H9 (cell line): Measurements from ENCODE around the gene MRPS35. TPM values are rescaled to one million over a fixed set of nuclear protein-coding genes. Genes with fewer than 3 reads are reported as not detected.

Experiments used
- DNase-seq: peaks from one replicate; pipeline ENCODE4 v3.0.0-alpha.2; 2017
- H2AFZ ChIP-seq: one replicate; pipeline ENCODE4 v1.6.1; 2013; ENCODE audit warnings: mild to moderate bottlenecking, low read length, control low read depth, moderate library complexity
- H2AK5ac ChIP-seq: 2 replicates; pipeline ENCODE4 v1.6.1; 2013; ENCODE audit warnings: low read length, control low read depth, mixed read lengths; ENCODE audit not compliant: insufficient read length
- H2BK120ac ChIP-seq: one replicate; pipeline ENCODE4 v1.6.1; 2013; ENCODE audit warnings: low read depth, mild to moderate bottlenecking, low read length, control low read depth, inconsistent platforms; ENCODE audit not compliant: poor library complexity, severe bottlenecking
- H2BK12ac ChIP-seq: 2 replicates; pipeline ENCODE4 v1.6.1; 2013; ENCODE audit warnings: low read length, control low read depth, mixed read lengths, low read depth; ENCODE audit not compliant: insufficient read length
- H2BK15ac ChIP-seq: 2 replicates; pipeline ENCODE4 v1.6.1; 2013; ENCODE audit warnings: low read depth, low read length, control low read depth
- H2BK20ac ChIP-seq: one replicate; pipeline ENCODE4 v1.6.1; 2013; ENCODE audit warnings: low read depth, mild to moderate bottlenecking, low read length, control low read depth, inconsistent platforms; ENCODE audit not compliant: poor library complexity, severe bottlenecking
- H2BK5ac ChIP-seq: 2 replicates; pipeline ENCODE4 v1.6.1; 2013; ENCODE audit warnings: low read length, control low read depth, mixed read lengths; ENCODE audit not compliant: insufficient read length
- H3K14ac ChIP-seq: 2 replicates; pipeline ENCODE4 v1.6.1; 2013; ENCODE audit warnings: low read length, control low read depth; ENCODE audit not compliant: insufficient read depth
- H3K18ac ChIP-seq: 2 replicates; pipeline ENCODE4 v1.6.1; 2013; ENCODE audit warnings: low read depth, mild to moderate bottlenecking, mixed read lengths, low read length, control low read depth; ENCODE audit not compliant: insufficient read length
- H3K23ac ChIP-seq: 2 replicates; pipeline ENCODE4 v1.6.1; 2013; ENCODE audit warnings: low read length, control low read depth, mixed read lengths, low read depth; ENCODE audit not compliant: insufficient read length
- H3K23me2 ChIP-seq: 2 replicates; pipeline ENCODE4 v1.6.1; 2013; ENCODE audit warnings: low read depth, mild to moderate bottlenecking, mixed read lengths, low read length, control low read depth; ENCODE audit not compliant: insufficient read length, poor library complexity, severe bottlenecking
- H3K27ac ChIP-seq: 2 replicates; pipeline ENCODE4 v1.5.1; 2013; ENCODE audit warnings: low read length, control low read depth, mixed read lengths, low read depth; ENCODE audit not compliant: insufficient read length
- H3K27me3 ChIP-seq: 2 replicates; pipeline ENCODE4 v1.6.1; 2013; ENCODE audit warnings: low read length, control low read depth, inconsistent platforms; ENCODE audit not compliant: insufficient read depth
- H3K4ac ChIP-seq: 2 replicates; pipeline ENCODE4 v1.6.1; 2013; ENCODE audit warnings: low read depth, mild to moderate bottlenecking, control low read depth, inconsistent platforms, low read length, moderate library complexity
- H3K4me1 ChIP-seq: 2 replicates; pipeline ENCODE4 v1.6.1; 2013; ENCODE audit warnings: low read length, control low read depth, inconsistent platforms; ENCODE audit not compliant: insufficient read depth
- H3K4me2 ChIP-seq: 2 replicates; pipeline ENCODE4 v1.6.1; 2013; ENCODE audit warnings: low read length, control low read depth, mixed read lengths; ENCODE audit not compliant: insufficient read length, insufficient read depth
- H3K56ac ChIP-seq: 2 replicates; pipeline ENCODE4 v1.6.1; 2013; ENCODE audit warnings: low read depth, mild to moderate bottlenecking, mixed read lengths, low read length, control low read depth; ENCODE audit not compliant: insufficient read length
- H3K79me1 ChIP-seq: 2 replicates; pipeline ENCODE4 v1.6.1; 2013; ENCODE audit warnings: low read depth, mild to moderate bottlenecking, moderate library complexity, low read length, control low read depth, inconsistent platforms; ENCODE audit not compliant: insufficient read depth, poor library complexity, severe bottlenecking
- H3K79me2 ChIP-seq: 2 replicates; pipeline ENCODE4 v1.6.1; 2013; ENCODE audit warnings: low read length, control low read depth, inconsistent platforms; ENCODE audit not compliant: insufficient read depth
- H3K9ac ChIP-seq: 2 replicates; pipeline ENCODE4 v1.6.1; 2013; ENCODE audit warnings: low read length, control low read depth, mixed read lengths; ENCODE audit not compliant: insufficient read length; ENCODE audit errors: extremely low read depth
- H3K9me3 ChIP-seq: one replicate; pipeline ENCODE4 v1.6.1; 2013; ENCODE audit warnings: low read depth, low read length, inconsistent platforms; ENCODE audit not compliant: control insufficient read depth
- H3T11ph ChIP-seq: one replicate; pipeline ENCODE4 v1.6.1; 2013; ENCODE audit warnings: mild to moderate bottlenecking, low read length, control low read depth, inconsistent platforms
- H4K20me1 ChIP-seq: one replicate; pipeline ENCODE4 v1.6.1; 2013; ENCODE audit not compliant: control insufficient read depth, insufficient read length, insufficient read depth
- H4K5ac ChIP-seq: 2 replicates; pipeline ENCODE4 v1.6.1; 2013; ENCODE audit warnings: low read depth, mild to moderate bottlenecking, mixed read lengths, low read length, control low read depth; ENCODE audit not compliant: insufficient read length
- H4K8ac ChIP-seq: replicated peaks from 2 replicates; pipeline ENCODE4 v1.6.1; 2013; ENCODE audit warnings: low read length, control low read depth, mixed read lengths, low read depth; ENCODE audit not compliant: insufficient read length
- H4K91ac ChIP-seq: 2 replicates; pipeline ENCODE4 v1.6.1; 2013; ENCODE audit warnings: low read depth, mild to moderate bottlenecking, moderate library complexity, mixed read lengths, low read length, control low read depth; ENCODE audit not compliant: insufficient read length
- H3K27ac Mint-ChIP-seq, 3 experiments: 2 replicates in 2 of 3; 3 replicates in 1 of 3; pipeline ENCODE4 v1.8.0; 2020 to 2021; ENCODE audit warnings: mixed read lengths in 3 of 3, mild to moderate bottlenecking in 1 of 3, moderate library complexity in 1 of 3
- H3K27me3 Mint-ChIP-seq: 2 replicates; pipeline ENCODE4 v1.8.0; 2021; ENCODE audit warnings: low read depth, mild to moderate bottlenecking, moderate library complexity, mixed read lengths
- H3K36me3 Mint-ChIP-seq, 3 experiments: 2 replicates in 2 of 3; 3 replicates in 1 of 3; pipeline ENCODE4 v1.8.0; 2020 to 2021; ENCODE audit warnings: low read depth in 3 of 3, mixed read lengths in 3 of 3; ENCODE audit not compliant: insufficient read depth in 1 of 3
- H3K4me1 Mint-ChIP-seq, 2 experiments: 2 replicates each; pipeline ENCODE4 v1.8.0; 2020; ENCODE audit warnings: mixed read lengths in 2 of 2
- H3K4me3 Mint-ChIP-seq, 2 experiments: 2 replicates in 1 of 2; 3 replicates in 1 of 2; pipeline ENCODE4 v1.8.0; 2020 to 2021; ENCODE audit warnings: mild to moderate bottlenecking in 2 of 2, mixed read lengths in 2 of 2, moderate library complexity in 1 of 2
- H3K9me3 Mint-ChIP-seq, 2 experiments: 2 replicates in 1 of 2; 3 replicates in 1 of 2; pipeline ENCODE4 v1.8.0; 2020; ENCODE audit warnings: mild to moderate bottlenecking in 2 of 2, mixed read lengths in 2 of 2, moderate library complexity in 1 of 2
- CTCF ChIP-seq: fragments of 200-600 bp; sonication (generic); conservative IDR thresholded peaks from 3 replicates; pipeline ENCODE4 v1.8.0; 2021; ENCODE audit warnings: antibody characterized with exemption, mild to moderate bottlenecking
- WGBS: extraction: QIAGEN DNeasy Blood & Tissue Kit; methylation state at CpG from one replicate; pipeline ENCODE4 v1.1.7; 2013; ENCODE audit warnings: missing lambda C conversion rate, low lambda C conversion rate, mixed read lengths; ENCODE audit not compliant: insufficient read length; ENCODE audit errors: extremely low coverage; 5-methylcytosine and 5-hydroxymethylcytosine counted together
- total RNA-seq: library from RNA; stranded (reverse); gene quantifications from 2 replicates; pipeline ENCODE4 v1.2.1, GENCODE V29; 2021

MRPS35 gene
- total RNA-seq, 1 experiment from 2014 or later = 45.4 TPM

DNA sequence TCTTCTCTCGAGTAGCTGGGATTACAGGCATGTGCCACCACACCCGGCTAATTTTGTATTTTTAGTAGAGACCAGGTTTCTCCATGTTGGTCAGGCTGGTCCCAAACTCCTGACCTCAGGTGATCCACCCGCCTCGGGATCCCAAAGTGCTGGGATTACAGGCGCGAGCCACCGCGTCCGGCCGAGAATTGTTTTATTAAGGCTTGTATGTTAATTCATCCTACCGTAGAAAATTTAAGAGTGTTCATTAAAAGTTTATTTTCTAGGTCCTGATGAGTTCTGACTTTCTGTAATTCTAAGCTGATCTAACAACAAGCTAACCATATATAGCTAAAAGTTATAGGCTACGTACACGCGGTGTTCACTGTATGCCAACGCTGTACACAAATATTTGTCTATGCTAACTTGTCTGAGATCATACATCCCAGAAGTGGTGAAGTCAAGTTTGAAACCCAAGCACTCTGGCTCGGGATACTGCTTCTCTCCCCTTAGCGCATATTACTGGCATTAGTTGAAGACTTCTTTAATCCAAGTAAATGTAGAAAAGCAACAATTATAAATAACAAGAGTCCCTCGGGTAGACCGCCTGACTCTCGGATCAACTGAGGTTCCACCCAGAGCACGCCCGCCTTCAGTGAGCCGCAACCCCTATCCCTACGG is 570 bp upstream of the MRPS35 start:
- Histone ChIP-seq H4K8ac (no peak overlapping the region), H2BK15ac (no peak overlapping the region), H3K23ac (no peak overlapping the region), H3K9ac (peak overlapping the region; percentile 95), H3K27me3 (no peaks in the 10 kb centered on the region), H3K79me2 (peaks cover 10% of the 10 kb centered on the region; the same call in 1 of the 2 replicates), H3K23me2 (peaks cover 5% of the 10 kb centered on the region), H3K9me3 (no peaks in the 10 kb centered on the region), H3K4ac (no peak overlapping the region), H3K4me2 (peak overlapping the region; percentile 97), H3K27ac (no peak overlapping the region), H3K4me1 (no peaks in the 10 kb centered on the region), H2BK20ac (no peak overlapping the region), H3T11ph (no peak overlapping the region), H2AK5ac (no peak overlapping the region), H2BK5ac (no peak overlapping the region), H4K20me1 (no peaks in the 10 kb centered on the region), H2AFZ (peak overlapping the region; percentile 53), H2BK12ac (no peak overlapping the region), H3K56ac (no peak overlapping the region), H4K5ac (no peak overlapping the region), H3K18ac (no peak overlapping the region), H4K91ac (no peak overlapping the region), H3K79me1 (peaks cover 11% of the 10 kb centered on the region), H3K14ac (peak overlapping the region; percentile 98; the same call in 1 of the 2 replicates), H2BK120ac (no peak overlapping the region)
- H3K36me3 Mint-ChIP-seq = peaks cover 7 to 21% (median 7%) of the 10 kb centered on the region in 3 experiments; a peak in 6 of 7 replicates
- H3K4me3 Mint-ChIP-seq = peak overlapping the region; percentile 93 to 95
- H3K27me3 Mint-ChIP-seq = no peaks in the 10 kb centered on the region; the same call in none of the 2 replicates
- H3K27ac Mint-ChIP-seq = peak overlapping the region; percentile 91 to 98 (median 95); a peak in 6 of 7 replicates
- no peak for DNase-seq
- peaks cover 0 to 6% of the 10 kb centered on the region in 2 experiments; a peak in 1 of 5 replicates for H3K9me3 Mint-ChIP-seq
- peaks cover 15 to 19% of the 10 kb centered on the region in 2 experiments for H3K4me1 Mint-ChIP-seq
- no peak for TF ChIP-seq CTCF
- no CpG with 5 or more reads among the region's 24 CpGs for WGBS
